Stimulated activated CD4-positive, alpha-beta T cell treated with anti-CD3 and anti-CD28 coated beads, Interleukin-1b, Interleukin-23, amount 100 ng/mL, for 1 hour (primary cell): ENCODE results near the gene SF3B2.
"Not testable (repeated sequence)": the region's sequence is repeated elsewhere in the genome, so short reads cannot be mapped to it uniquely, and the experiment has no call there.

ENCODE experiments used
- DNase-seq, 2 donors: peaks; one replicate each; pipeline ENCODE4 v3.0.0-alpha.2; 2020; ENCODE audit warnings: low read depth in 2 of 2

The SF3B2 gene

GRCh38 chr11:66106786-66107599 is 54.8 kb downstream of the SF3B2 start:
- no peak for DNase-seq

GRCh38 chr11:66107600-66108510 is 55.7 kb downstream of the SF3B2 start:
- no peak for DNase-seq

- no peak for DNase-seq
Observed at GRCh38 chr11:66109294-66109693, 57.1 kb downstream of the SF3B2 start.

GRCh38 chr11:66111158-66111557 is 59.0 kb downstream of the SF3B2 start:
- DNase-seq = no peak

GRCh38 chr11:66112041-66112491 is 59.9 kb downstream of the SF3B2 start:
- DNase-seq = no peak

- DNase-seq = no peak
Observed at GRCh38 chr11:66112601-66113499, 60.7 kb downstream of the SF3B2 start.

GRCh38 chr11:66114957-66115356 is 62.8 kb downstream of the SF3B2 start:
- DNase-seq = not testable (repeated sequence)

- no peak for DNase-seq
Observed at GRCh38 chr11:66115638-66116301, 63.6 kb downstream of the SF3B2 start.

GRCh38 chr11:66116576-66117361 is 64.6 kb downstream of the SF3B2 start:
- no peak for DNase-seq

GRCh38 chr11:66118847-66119246 is 66.7 kb downstream of the SF3B2 start:
- DNase-seq = no peak
